ENCODE results near the gene BMERB1.

The BMERB1 gene

GRCh38 chr16:15592324-15592723, 157.9 kb downstream of the BMERB1 start:
- Histone ChIP-seq H3K27me3 (ENCODE audit: control insufficient read depth in 5 of 5, insufficient read depth in 4 of 5, low read length in 5 of 5) (no peaks in the 10 kb centered on the region), H3K27ac (ENCODE audit: low read depth, low read length) (no peak overlapping the region), H3K9ac (ENCODE audit: low read length in 5 of 5) (no peak overlapping the region), H3K36me3 (ENCODE audit: control insufficient read depth in 5 of 5, insufficient read depth in 5 of 5, low read length in 5 of 5) (peaks cover 20 to 43% (median 30%) of the 10 kb centered on the region in 5 donors), H3K4me1 (ENCODE audit: control insufficient read depth in 5 of 5, insufficient read depth in 5 of 5, low read length in 5 of 5) (peaks cover 1 to 20% (median 9%) of the 10 kb centered on the region in 5 donors), H3K9me3 (ENCODE audit: control insufficient read depth in 5 of 5, low read length in 5 of 5) (no peaks in the 10 kb centered on the region), H3K4me3 (ENCODE audit: low read depth in 1 of 5, low read length in 5 of 5) (no peak overlapping the region)

GRCh38 chr16:15593235-15593634, 158.8 kb downstream of the BMERB1 start:
- H3K27me3 ChIP-seq (ENCODE audit: control insufficient read depth in 5 of 5, insufficient read depth in 4 of 5, low read length in 5 of 5) = no peaks in the 10 kb centered on the region
- H3K9ac ChIP-seq (ENCODE audit: low read length in 5 of 5) = no peak overlapping the region
- H3K9me3 ChIP-seq (ENCODE audit: control insufficient read depth in 5 of 5, low read length in 5 of 5) = no peaks in the 10 kb centered on the region
- peaks cover 20 to 47% (median 35%) of the 10 kb centered on the region in 5 donors for H3K36me3 ChIP-seq (ENCODE audit: control insufficient read depth in 5 of 5, insufficient read depth in 5 of 5, low read length in 5 of 5)
- H3K4me1 ChIP-seq (ENCODE audit: control insufficient read depth in 5 of 5, insufficient read depth in 5 of 5, low read length in 5 of 5) = peaks cover 1 to 20% (median 9%) of the 10 kb centered on the region in 5 donors
- peak overlapping the region; percentile 41 for H3K27ac ChIP-seq (ENCODE audit: low read depth, low read length)
- no peak overlapping the region for H3K4me3 ChIP-seq (ENCODE audit: low read depth in 1 of 5, low read length in 5 of 5)

- Histone ChIP-seq H3K4me1 (ENCODE audit: control insufficient read depth in 5 of 5, insufficient read depth in 5 of 5, low read length in 5 of 5) (peaks cover 1 to 13% (median 8%) of the 10 kb centered on the region in 5 donors), H3K4me3 (ENCODE audit: low read depth in 1 of 5, low read length in 5 of 5) (no peak overlapping the region), H3K9ac (ENCODE audit: low read length in 5 of 5) (no peak overlapping the region), H3K36me3 (ENCODE audit: control insufficient read depth in 5 of 5, insufficient read depth in 5 of 5, low read length in 5 of 5) (peaks cover 20 to 57% (median 46%) of the 10 kb centered on the region in 5 donors), H3K9me3 (ENCODE audit: control insufficient read depth in 5 of 5, low read length in 5 of 5) (no peaks in the 10 kb centered on the region), H3K27me3 (ENCODE audit: control insufficient read depth in 5 of 5, insufficient read depth in 4 of 5, low read length in 5 of 5) (no peaks in the 10 kb centered on the region), H3K27ac (ENCODE audit: low read depth, low read length) (no peak overlapping the region)
Measured at GRCh38 chr16:15594711-15595320, 160.4 kb downstream of the BMERB1 start.

- H3K36me3 ChIP-seq (ENCODE audit: control insufficient read depth in 5 of 5, insufficient read depth in 5 of 5, low read length in 5 of 5) = peaks cover 20 to 81% (median 69%) of the 10 kb centered on the region in 5 donors
- peaks cover 0 to 11% (median 5%) of the 10 kb centered on the region in 5 donors for H3K4me1 ChIP-seq (ENCODE audit: control insufficient read depth in 5 of 5, insufficient read depth in 5 of 5, low read length in 5 of 5)
- no peaks in the 10 kb centered on the region for H3K27me3 ChIP-seq (ENCODE audit: control insufficient read depth in 5 of 5, insufficient read depth in 4 of 5, low read length in 5 of 5)
- no peak overlapping the region for H3K27ac ChIP-seq (ENCODE audit: low read depth, low read length)
- H3K9ac ChIP-seq (ENCODE audit: low read length in 5 of 5) = no peak overlapping the region
- no peaks in the 10 kb centered on the region for H3K9me3 ChIP-seq (ENCODE audit: control insufficient read depth in 5 of 5, low read length in 5 of 5)
- no peak overlapping the region for H3K4me3 ChIP-seq (ENCODE audit: low read depth in 1 of 5, low read length in 5 of 5)
Measured at GRCh38 chr16:15597135-15597534, 162.7 kb downstream of the BMERB1 start.

- no peak overlapping the region for H3K27ac ChIP-seq (ENCODE audit: low read depth, low read length)
- no peak overlapping the region for H3K4me3 ChIP-seq (ENCODE audit: low read depth in 1 of 5, low read length in 5 of 5)
- H3K9ac ChIP-seq (ENCODE audit: low read length in 5 of 5) = no peak overlapping the region
- peaks cover 0 to 5% (median 0%) of the 10 kb centered on the region in 5 donors for H3K4me1 ChIP-seq (ENCODE audit: control insufficient read depth in 5 of 5, insufficient read depth in 5 of 5, low read length in 5 of 5)
- H3K9me3 ChIP-seq (ENCODE audit: control insufficient read depth in 5 of 5, low read length in 5 of 5) = no peaks in the 10 kb centered on the region
- H3K36me3 ChIP-seq (ENCODE audit: control insufficient read depth in 5 of 5, insufficient read depth in 5 of 5, low read length in 5 of 5) = peaks cover 28 to 86% (median 77%) of the 10 kb centered on the region in 5 donors
- no peaks in the 10 kb centered on the region for H3K27me3 ChIP-seq (ENCODE audit: control insufficient read depth in 5 of 5, insufficient read depth in 4 of 5, low read length in 5 of 5)
Measured at GRCh38 chr16:15597822-15598647, 163.6 kb downstream of the BMERB1 start.

GRCh38 chr16:15598648-15599190, 164.3 kb downstream of the BMERB1 start:
- Histone ChIP-seq H3K36me3 (ENCODE audit: control insufficient read depth in 5 of 5, insufficient read depth in 5 of 5, low read length in 5 of 5) (peaks cover 29 to 93% (median 84%) of the 10 kb centered on the region in 5 donors), H3K27ac (ENCODE audit: low read depth, low read length) (no peak overlapping the region), H3K4me3 (ENCODE audit: low read depth in 1 of 5, low read length in 5 of 5) (no peak overlapping the region)

GRCh38 chr16:15599303-15600070, 165.1 kb downstream of the BMERB1 start:
- Histone ChIP-seq H3K4me3 (ENCODE audit: low read depth in 1 of 5, low read length in 5 of 5) (no peak overlapping the region), H3K27ac (ENCODE audit: low read depth, low read length) (no peak overlapping the region), H3K36me3 (ENCODE audit: control insufficient read depth in 5 of 5, insufficient read depth in 5 of 5, low read length in 5 of 5) (peaks cover 26 to 98% (median 89%) of the 10 kb centered on the region in 5 donors), H3K9ac (ENCODE audit: low read length in 5 of 5) (no peak overlapping the region), H3K9me3 (ENCODE audit: control insufficient read depth in 5 of 5, low read length in 5 of 5) (no peaks in the 10 kb centered on the region), H3K27me3 (ENCODE audit: control insufficient read depth in 5 of 5, insufficient read depth in 4 of 5, low read length in 5 of 5) (no peaks in the 10 kb centered on the region), H3K4me1 (ENCODE audit: control insufficient read depth in 5 of 5, insufficient read depth in 5 of 5, low read length in 5 of 5) (peaks cover 0 to 4% (median under 1%) of the 10 kb centered on the region in 5 donors)

More at GRCh38 chr16:15598648-15599190, 164.3 kb downstream of the BMERB1 start:
- Histone ChIP-seq H3K9me3 (ENCODE audit: control insufficient read depth in 5 of 5, low read length in 5 of 5) (no peaks in the 10 kb centered on the region), H3K9ac (ENCODE audit: low read length in 5 of 5) (no peak overlapping the region), H3K4me1 (ENCODE audit: control insufficient read depth in 5 of 5, insufficient read depth in 5 of 5, low read length in 5 of 5) (peaks cover 0 to 4% (median 0%) of the 10 kb centered on the region in 5 donors), H3K27me3 (ENCODE audit: control insufficient read depth in 5 of 5, insufficient read depth in 4 of 5, low read length in 5 of 5) (no peaks in the 10 kb centered on the region)

- peaks cover 0 to 10% (median 4%) of the 10 kb centered on the region in 5 donors for H3K4me1 ChIP-seq (ENCODE audit: control insufficient read depth in 5 of 5, insufficient read depth in 5 of 5, low read length in 5 of 5)
- H3K36me3 ChIP-seq (ENCODE audit: control insufficient read depth in 5 of 5, insufficient read depth in 5 of 5, low read length in 5 of 5) = peaks cover 14 to 97% (median 92%) of the 10 kb centered on the region in 5 donors
- no peak overlapping the region for H3K27ac ChIP-seq (ENCODE audit: low read depth, low read length)
- H3K9ac ChIP-seq (ENCODE audit: low read length in 5 of 5) = no peak overlapping the region
- no peak overlapping the region for H3K4me3 ChIP-seq (ENCODE audit: low read depth in 1 of 5, low read length in 5 of 5)
- no peaks in the 10 kb centered on the region for H3K9me3 ChIP-seq (ENCODE audit: control insufficient read depth in 5 of 5, low read length in 5 of 5)
- H3K27me3 ChIP-seq (ENCODE audit: control insufficient read depth in 5 of 5, insufficient read depth in 4 of 5, low read length in 5 of 5) = no peaks in the 10 kb centered on the region
Measured at GRCh38 chr16:15601212-15601879, 167.0 kb downstream of the BMERB1 start.

- Histone ChIP-seq H3K4me3 (ENCODE audit: low read depth in 1 of 5, low read length in 5 of 5) (no peak overlapping the region), H3K27me3 (ENCODE audit: control insufficient read depth in 5 of 5, insufficient read depth in 4 of 5, low read length in 5 of 5) (no peaks in the 10 kb centered on the region), H3K4me1 (ENCODE audit: control insufficient read depth in 5 of 5, insufficient read depth in 5 of 5, low read length in 5 of 5) (peaks cover 2 to 11% (median 6%) of the 10 kb centered on the region in 5 donors), H3K9ac (ENCODE audit: low read length in 5 of 5) (no peak overlapping the region), H3K9me3 (ENCODE audit: control insufficient read depth in 5 of 5, low read length in 5 of 5) (no peaks in the 10 kb centered on the region), H3K36me3 (ENCODE audit: control insufficient read depth in 5 of 5, insufficient read depth in 5 of 5, low read length in 5 of 5) (peaks cover 9 to 98% (median 96%) of the 10 kb centered on the region in 5 donors), H3K27ac (ENCODE audit: low read depth, low read length) (no peak overlapping the region)
Measured at GRCh38 chr16:15602285-15603044, 168.1 kb downstream of the BMERB1 start.

Data from subcutaneous abdominal adipose tissue (tissue), 5 donors.